Measurements from ENCODE around the gene SLC28A1.

DNA sequence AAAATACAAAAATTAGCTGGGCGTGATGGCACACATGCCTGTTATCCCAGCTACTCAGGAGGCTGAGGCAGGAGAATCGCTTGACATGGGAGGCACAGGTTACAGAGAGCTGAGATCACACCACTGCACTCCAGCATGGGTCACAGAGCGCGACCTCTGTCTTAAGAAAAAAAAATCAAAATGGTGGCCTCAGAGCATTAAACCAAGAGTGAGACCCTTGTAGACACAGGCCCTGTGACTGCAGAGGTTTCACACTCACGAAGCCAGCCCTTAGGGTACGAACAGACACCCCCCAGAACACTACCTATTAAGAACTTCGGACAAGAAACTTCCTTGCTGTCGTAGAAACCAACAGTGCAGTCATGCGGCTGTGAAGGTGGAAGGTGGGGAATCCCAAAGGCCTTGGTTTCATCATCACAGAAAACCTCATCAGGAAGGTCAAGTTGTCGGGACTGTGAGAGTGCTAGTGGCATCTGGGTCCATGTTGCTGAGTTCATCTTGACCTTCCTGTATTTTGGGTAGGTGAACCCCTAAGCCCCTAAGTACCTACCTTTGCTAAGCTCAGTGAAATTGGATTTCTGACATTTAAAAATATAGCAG is 92.4 kb downstream of the SLC28A1 start:
- TF ChIP-seq, protein P1, sequence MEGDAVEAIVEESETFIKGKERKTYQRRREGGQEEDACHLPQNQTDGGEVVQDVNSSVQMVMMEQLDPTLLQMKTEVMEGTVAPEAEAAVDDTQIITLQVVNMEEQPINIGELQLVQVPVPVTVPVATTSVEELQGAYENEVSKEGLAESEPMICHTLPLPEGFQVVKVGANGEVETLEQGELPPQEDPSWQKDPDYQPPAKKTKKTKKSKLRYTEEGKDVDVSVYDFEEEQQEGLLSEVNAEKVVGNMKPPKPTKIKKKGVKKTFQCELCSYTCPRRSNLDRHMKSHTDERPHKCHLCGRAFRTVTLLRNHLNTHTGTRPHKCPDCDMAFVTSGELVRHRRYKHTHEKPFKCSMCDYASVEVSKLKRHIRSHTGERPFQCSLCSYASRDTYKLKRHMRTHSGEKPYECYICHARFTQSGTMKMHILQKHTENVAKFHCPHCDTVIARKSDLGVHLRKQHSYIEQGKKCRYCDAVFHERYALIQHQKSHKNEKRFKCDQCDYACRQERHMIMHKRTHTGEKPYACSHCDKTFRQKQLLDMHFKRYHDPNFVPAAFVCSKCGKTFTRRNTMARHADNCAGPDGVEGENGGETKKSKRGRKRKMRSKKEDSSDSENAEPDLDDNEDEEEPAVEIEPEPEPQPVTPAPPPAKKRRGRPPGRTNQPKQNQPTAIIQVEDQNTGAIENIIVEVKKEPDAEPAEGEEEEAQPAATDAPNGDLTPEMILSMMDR (IDR thresholded peaks at IDR 0.05; ENCODE audit: low read depth, low read length, missing input control) = no peak
- TF ChIP-seq, protein P2, sequence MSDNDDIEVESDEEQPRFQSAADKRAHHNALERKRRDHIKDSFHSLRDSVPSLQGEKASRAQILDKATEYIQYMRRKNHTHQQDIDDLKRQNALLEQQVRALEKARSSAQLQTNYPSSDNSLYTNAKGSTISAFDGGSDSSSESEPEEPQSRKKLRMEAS (IDR thresholded peaks at IDR 0.05) = no peak
- TF ChIP-seq JUND (IDR thresholded peaks at IDR 0.05) (no peak), YY1 (IDR thresholded peaks at IDR 0.05) (no peak), SP1 (IDR thresholded peaks at IDR 0.05) (no peak), EGR1 (IDR thresholded peaks at IDR 0.05; ENCODE audit: low read depth in 2 of 2) (no peak), TAF1 (conservative IDR thresholded peaks at IDR 0.05) (no peak)
- TF ChIP-seq, protein P3, sequence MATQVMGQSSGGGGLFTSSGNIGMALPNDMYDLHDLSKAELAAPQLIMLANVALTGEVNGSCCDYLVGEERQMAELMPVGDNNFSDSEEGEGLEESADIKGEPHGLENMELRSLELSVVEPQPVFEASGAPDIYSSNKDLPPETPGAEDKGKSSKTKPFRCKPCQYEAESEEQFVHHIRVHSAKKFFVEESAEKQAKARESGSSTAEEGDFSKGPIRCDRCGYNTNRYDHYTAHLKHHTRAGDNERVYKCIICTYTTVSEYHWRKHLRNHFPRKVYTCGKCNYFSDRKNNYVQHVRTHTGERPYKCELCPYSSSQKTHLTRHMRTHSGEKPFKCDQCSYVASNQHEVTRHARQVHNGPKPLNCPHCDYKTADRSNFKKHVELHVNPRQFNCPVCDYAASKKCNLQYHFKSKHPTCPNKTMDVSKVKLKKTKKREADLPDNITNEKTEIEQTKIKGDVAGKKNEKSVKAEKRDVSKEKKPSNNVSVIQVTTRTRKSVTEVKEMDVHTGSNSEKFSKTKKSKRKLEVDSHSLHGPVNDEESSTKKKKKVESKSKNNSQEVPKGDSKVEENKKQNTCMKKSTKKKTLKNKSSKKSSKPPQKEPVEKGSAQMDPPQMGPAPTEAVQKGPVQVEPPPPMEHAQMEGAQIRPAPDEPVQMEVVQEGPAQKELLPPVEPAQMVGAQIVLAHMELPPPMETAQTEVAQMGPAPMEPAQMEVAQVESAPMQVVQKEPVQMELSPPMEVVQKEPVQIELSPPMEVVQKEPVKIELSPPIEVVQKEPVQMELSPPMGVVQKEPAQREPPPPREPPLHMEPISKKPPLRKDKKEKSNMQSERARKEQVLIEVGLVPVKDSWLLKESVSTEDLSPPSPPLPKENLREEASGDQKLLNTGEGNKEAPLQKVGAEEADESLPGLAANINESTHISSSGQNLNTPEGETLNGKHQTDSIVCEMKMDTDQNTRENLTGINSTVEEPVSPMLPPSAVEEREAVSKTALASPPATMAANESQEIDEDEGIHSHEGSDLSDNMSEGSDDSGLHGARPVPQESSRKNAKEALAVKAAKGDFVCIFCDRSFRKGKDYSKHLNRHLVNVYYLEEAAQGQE (IDR thresholded peaks at IDR 0.05) = no peak
